GM12878 (cell line): ENCODE results near the gene ASB14.

Experiments used
- EZH2 ChIP-seq: IDR thresholded peaks from 2 replicates; pipeline ENCODE4 v1.6.1; 2012; ENCODE audit warnings: low read depth, mild to moderate bottlenecking, control low read depth, inconsistent platforms, low read length, borderline replicate concordance; ENCODE audit not compliant: control insufficient read depth
- JUND ChIP-seq: IDR thresholded peaks from 2 replicates; pipeline ENCODE4 v1.6.1; 2012; ENCODE audit warnings: low read depth, mild to moderate bottlenecking, low read length, improper control_type of control experiment, moderate library complexity
- PBX3 ChIP-seq: IDR thresholded peaks from 2 replicates; pipeline ENCODE4 v1.6.1; 2011; ENCODE audit warnings: mild to moderate bottlenecking, low read depth, low read length, moderate library complexity; ENCODE audit not compliant: insufficient replicate concordance
- ZZZ3 ChIP-seq: IDR thresholded peaks from 2 replicates; pipeline ENCODE4 v1.6.1; 2011; ENCODE audit warnings: low read depth; ENCODE audit not compliant: control insufficient read depth, insufficient read length

DNA sequence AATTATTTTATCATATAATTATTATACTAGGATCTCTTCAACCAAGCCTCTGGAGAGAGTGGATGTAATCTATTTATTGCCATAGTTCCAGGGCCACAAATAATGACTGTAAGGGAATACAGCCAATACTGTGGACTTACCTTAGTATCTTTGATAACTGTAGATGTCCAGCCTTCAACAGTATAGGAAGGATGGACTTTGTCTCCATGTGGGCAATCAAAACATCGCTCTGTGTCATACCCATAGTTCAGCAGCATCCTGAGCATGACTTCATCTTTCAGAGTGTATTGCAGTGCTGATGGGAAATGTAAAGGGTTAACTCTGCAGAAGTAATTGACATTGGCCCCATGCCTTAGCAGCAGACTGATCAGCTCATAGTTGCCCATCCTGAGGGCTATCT, 14.2 kb downstream of the ASB14 start:
- no peak for TF ChIP-seq EZH2
- TF ChIP-seq ZZZ3: no peak
- no peak for TF ChIP-seq JUND
- no peak for TF ChIP-seq PBX3
